Astrocyte (in vitro differentiated cells and primary cell): ENCODE measurements around the gene ZNF827. TPM values are rescaled to one million over a fixed set of nuclear protein-coding genes. Genes with fewer than 3 reads are reported as not detected.

ENCODE experiments used
- DNase-seq: peaks from one replicate; pipeline ENCODE4 v3.0.0-alpha.2; 2010; ENCODE audit warnings: low read depth
- FAIRE-seq: peaks from 2 replicates; lab custom pipeline; 2011; peaks lifted over from hg19 to GRCh38; lab: Jason Lieb, UNC
- H2AFZ ChIP-seq: 2 replicates; pipeline ENCODE4 v1.6.0; 2012; ENCODE audit warnings: low read depth, low read length, inconsistent platforms
- H3K27ac ChIP-seq: 2 replicates; pipeline ENCODE4 v1.5.1; 2011; ENCODE audit warnings: low read depth, low read length, inconsistent platforms
- H3K27me3 ChIP-seq: 2 replicates; pipeline ENCODE4 v1.6.0; 2011; ENCODE audit warnings: low read length, inconsistent platforms; ENCODE audit not compliant: insufficient read depth
- H3K36me3 ChIP-seq: 2 replicates; pipeline ENCODE4 v1.5.1; 2011; ENCODE audit warnings: low read length, inconsistent platforms; ENCODE audit not compliant: insufficient read depth
- H3K4me1 ChIP-seq: 2 replicates; pipeline ENCODE4 v1.5.1; 2011; ENCODE audit warnings: low read length, inconsistent platforms; ENCODE audit not compliant: insufficient read depth
- H3K4me2 ChIP-seq: 2 replicates; pipeline ENCODE4 v1.6.0; 2012; ENCODE audit warnings: low read length, inconsistent platforms
- H3K4me3 ChIP-seq: 2 replicates; pipeline ENCODE4 v1.5.1; 2011; ENCODE audit warnings: low read depth, mild to moderate bottlenecking, low read length, inconsistent platforms; ENCODE audit not compliant: insufficient read depth
- H3K79me2 ChIP-seq: 2 replicates; pipeline ENCODE4 v1.6.0; 2012; ENCODE audit warnings: mild to moderate bottlenecking, low read length, inconsistent platforms; ENCODE audit not compliant: insufficient read depth
- H3K9ac ChIP-seq: 2 replicates; pipeline ENCODE4 v1.6.0; 2012; ENCODE audit warnings: mild to moderate bottlenecking, low read length, inconsistent platforms
- H3K9me3 ChIP-seq: 2 replicates; pipeline ENCODE4 v1.5.1; 2012; ENCODE audit warnings: low read depth, mild to moderate bottlenecking, low read length, inconsistent platforms; ENCODE audit not compliant: insufficient read depth
- H4K20me1 ChIP-seq: 2 replicates; pipeline ENCODE4 v1.6.0; 2012; ENCODE audit warnings: low read length, inconsistent platforms; ENCODE audit not compliant: insufficient read depth
- H3K27ac Mint-ChIP-seq: one replicate; pipeline ENCODE4 v1.8.0; 2021; ENCODE audit warnings: mild to moderate bottlenecking, mixed read lengths; ENCODE audit not compliant: unreplicated experiment
- H3K27me3 Mint-ChIP-seq: one replicate; pipeline ENCODE4 v1.8.0; 2021; ENCODE audit warnings: low read depth, mixed read lengths; ENCODE audit not compliant: unreplicated experiment
- H3K36me3 Mint-ChIP-seq: one replicate; pipeline ENCODE4 v1.8.0; 2021; ENCODE audit warnings: low read depth, mixed read lengths; ENCODE audit not compliant: unreplicated experiment
- H3K4me1 Mint-ChIP-seq: one replicate; pipeline ENCODE4 v1.8.0; 2021; ENCODE audit warnings: low read depth, mixed read lengths; ENCODE audit not compliant: unreplicated experiment
- H3K4me3 Mint-ChIP-seq: one replicate; pipeline ENCODE4 v1.8.0; 2021; ENCODE audit warnings: mild to moderate bottlenecking, moderate library complexity, mixed read lengths; ENCODE audit not compliant: unreplicated experiment
- H3K9me3 Mint-ChIP-seq: one replicate; pipeline ENCODE4 v1.8.0; 2021; ENCODE audit warnings: mild to moderate bottlenecking, mixed read lengths; ENCODE audit not compliant: unreplicated experiment
- EZH2 ChIP-seq: IDR thresholded peaks from 2 replicates; pipeline ENCODE4 v1.6.1; 2012; ENCODE audit warnings: mild to moderate bottlenecking, low read length, inconsistent platforms; ENCODE audit not compliant: insufficient read depth
- total RNA-seq: library from RNA; stranded (reverse); gene quantifications from 2 replicates; pipeline ENCODE4 v1.2.1, GENCODE V29; 2021
- TF ChIP-seq, protein P1 (sequence below): IDR thresholded peaks from 2 replicates; pipeline ENCODE4 v1.5.1; 2011; ENCODE audit warnings: low read depth, mild to moderate bottlenecking, inconsistent platforms, low read length, moderate library complexity; ENCODE audit not compliant: insufficient read depth

Gene ZNF827
- total RNA-seq, 1 donor from 2014 or later = 39.7 TPM

DNA sequence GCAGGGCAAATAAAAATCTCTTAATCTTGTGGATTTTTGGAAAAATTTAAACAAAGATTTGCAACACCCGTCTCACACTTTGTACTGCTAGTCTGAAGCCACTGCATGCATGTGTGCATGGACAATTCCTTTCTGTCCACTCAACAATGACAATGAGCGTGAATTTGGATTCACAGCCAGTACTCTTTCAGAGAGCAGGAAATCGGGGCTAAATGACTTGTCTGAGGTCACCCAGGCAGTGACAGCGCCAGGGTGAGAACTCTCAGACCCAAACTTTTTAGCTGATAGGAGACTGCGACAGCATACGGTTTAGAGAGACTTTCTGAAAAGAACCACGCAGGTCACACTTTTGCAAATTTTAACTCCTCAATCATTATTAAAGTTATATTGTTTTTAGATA is 90.9 kb downstream of the ZNF827 start:
- no peak overlapping the region for H3K4me3 Mint-ChIP-seq
- no peak overlapping the region for H3K4me2 ChIP-seq
- TF ChIP-seq, protein P1, sequence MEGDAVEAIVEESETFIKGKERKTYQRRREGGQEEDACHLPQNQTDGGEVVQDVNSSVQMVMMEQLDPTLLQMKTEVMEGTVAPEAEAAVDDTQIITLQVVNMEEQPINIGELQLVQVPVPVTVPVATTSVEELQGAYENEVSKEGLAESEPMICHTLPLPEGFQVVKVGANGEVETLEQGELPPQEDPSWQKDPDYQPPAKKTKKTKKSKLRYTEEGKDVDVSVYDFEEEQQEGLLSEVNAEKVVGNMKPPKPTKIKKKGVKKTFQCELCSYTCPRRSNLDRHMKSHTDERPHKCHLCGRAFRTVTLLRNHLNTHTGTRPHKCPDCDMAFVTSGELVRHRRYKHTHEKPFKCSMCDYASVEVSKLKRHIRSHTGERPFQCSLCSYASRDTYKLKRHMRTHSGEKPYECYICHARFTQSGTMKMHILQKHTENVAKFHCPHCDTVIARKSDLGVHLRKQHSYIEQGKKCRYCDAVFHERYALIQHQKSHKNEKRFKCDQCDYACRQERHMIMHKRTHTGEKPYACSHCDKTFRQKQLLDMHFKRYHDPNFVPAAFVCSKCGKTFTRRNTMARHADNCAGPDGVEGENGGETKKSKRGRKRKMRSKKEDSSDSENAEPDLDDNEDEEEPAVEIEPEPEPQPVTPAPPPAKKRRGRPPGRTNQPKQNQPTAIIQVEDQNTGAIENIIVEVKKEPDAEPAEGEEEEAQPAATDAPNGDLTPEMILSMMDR = no peak
- TF ChIP-seq EZH2 = no peak
- no peaks in the 10 kb centered on the region for H3K27me3 Mint-ChIP-seq
- H3K9ac ChIP-seq = no peak overlapping the region
- no peak overlapping the region for H3K27ac Mint-ChIP-seq
- no peaks in the 10 kb centered on the region for H3K36me3 ChIP-seq
- peaks cover 11% of the 10 kb centered on the region for H3K4me1 Mint-ChIP-seq
- H3K9me3 Mint-ChIP-seq = no peaks in the 10 kb centered on the region
- H3K27ac ChIP-seq = no peak overlapping the region
- H3K36me3 Mint-ChIP-seq = peaks cover 28% of the 10 kb centered on the region
- H3K79me2 ChIP-seq = peaks cover 3% of the 10 kb centered on the region
- H4K20me1 ChIP-seq = peaks cover 14% of the 10 kb centered on the region
- H2AFZ ChIP-seq = no peak overlapping the region
- peaks cover 13% of the 10 kb centered on the region for H3K4me1 ChIP-seq
- FAIRE-seq = no peak
- no peak overlapping the region for H3K4me3 ChIP-seq
- no peaks in the 10 kb centered on the region for H3K9me3 ChIP-seq
- DNase-seq = no peak
- no peaks in the 10 kb centered on the region for H3K27me3 ChIP-seq

DNA sequence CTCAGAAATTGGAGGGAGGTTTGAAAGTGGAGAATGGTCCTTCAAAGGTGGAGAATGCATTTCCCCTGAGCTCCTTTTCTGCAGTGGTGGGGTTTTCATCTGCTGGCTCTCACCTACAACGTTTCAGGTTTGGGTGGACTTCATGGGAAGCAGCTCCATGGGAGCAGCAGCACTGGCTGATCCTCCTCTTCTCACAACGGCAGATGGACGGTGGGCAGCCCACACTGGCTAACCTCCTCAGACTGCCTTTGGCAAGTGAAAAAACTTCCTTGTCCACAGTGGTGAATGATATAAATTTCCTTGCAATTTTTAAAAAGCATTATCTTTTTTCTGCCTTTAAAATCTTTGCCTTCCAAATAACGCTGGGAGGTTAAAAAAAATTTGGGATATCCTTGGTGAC is 93.5 kb downstream of the ZNF827 start:
- Mint-ChIP-seq H3K9me3 (no peaks in the 10 kb centered on the region), H3K4me3 (no peak overlapping the region), H3K36me3 (peaks cover 45% of the 10 kb centered on the region), H3K4me1 (peaks cover 2% of the 10 kb centered on the region), H3K27ac (no peak overlapping the region), H3K27me3 (no peaks in the 10 kb centered on the region)
- DNase-seq (no peak), FAIRE-seq (no peak)
- peaks cover 9% of the 10 kb centered on the region for H3K36me3 ChIP-seq
- no peaks in the 10 kb centered on the region for H3K79me2 ChIP-seq
- TF ChIP-seq EZH2 = no peak
- TF ChIP-seq, protein P1 = no peak
- no peaks in the 10 kb centered on the region for H3K27me3 ChIP-seq
- H3K4me1 ChIP-seq = peaks cover 17% of the 10 kb centered on the region
- H3K9ac ChIP-seq = no peak overlapping the region
- H3K4me2 ChIP-seq = no peak overlapping the region
- no peaks in the 10 kb centered on the region for H3K9me3 ChIP-seq
- H4K20me1 ChIP-seq = no peaks in the 10 kb centered on the region
- H3K4me3 ChIP-seq = no peak overlapping the region
- no peak overlapping the region for H3K27ac ChIP-seq
- H2AFZ ChIP-seq = no peak overlapping the region

DNA sequence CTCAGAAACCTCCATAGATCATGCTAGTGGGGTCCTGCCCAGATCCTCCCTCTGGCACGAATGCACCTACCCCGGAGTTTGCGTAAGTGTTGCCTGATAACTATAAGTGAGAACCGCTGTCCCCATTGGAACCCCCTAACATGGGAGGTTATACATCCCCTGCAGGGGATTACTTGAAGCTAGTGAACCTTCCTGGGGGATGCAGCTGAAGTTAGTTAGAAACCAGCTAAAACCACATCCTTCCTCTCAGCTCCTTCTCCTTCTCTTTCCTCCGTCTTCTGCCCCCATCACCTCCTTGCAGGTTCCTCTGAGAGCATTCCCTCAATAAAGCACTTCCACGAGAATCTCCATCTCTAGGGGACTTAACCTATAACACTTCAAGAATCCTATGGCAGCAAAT is 95.0 kb downstream of the ZNF827 start:
- H3K36me3 ChIP-seq = peaks cover 9% of the 10 kb centered on the region
- no peaks in the 10 kb centered on the region for H3K9me3 Mint-ChIP-seq

More for the DNA sequence above, 95.0 kb downstream of the ZNF827 start:
- Mint-ChIP-seq H3K4me1 (peaks cover 4% of the 10 kb centered on the region), H3K27me3 (no peaks in the 10 kb centered on the region), H3K27ac (no peak overlapping the region), H3K36me3 (peaks cover 42% of the 10 kb centered on the region), H3K4me3 (no peak overlapping the region)
- DNase-seq (no peak), FAIRE-seq (peak; percentile 34)
- H4K20me1 ChIP-seq = no peaks in the 10 kb centered on the region
- H3K79me2 ChIP-seq = no peaks in the 10 kb centered on the region
- no peak overlapping the region for H3K4me3 ChIP-seq
- H3K9me3 ChIP-seq = no peaks in the 10 kb centered on the region
- no peak overlapping the region for H3K27ac ChIP-seq
- peak overlapping the region; percentile 40 for H3K4me2 ChIP-seq
- H3K9ac ChIP-seq = no peak overlapping the region
- H3K4me1 ChIP-seq = peaks cover 17% of the 10 kb centered on the region
- H2AFZ ChIP-seq = no peak overlapping the region
- no peaks in the 10 kb centered on the region for H3K27me3 ChIP-seq
- no peak for TF ChIP-seq EZH2
- TF ChIP-seq, protein P1 = no peak
